GM12878 (cell line): ENCODE data around the gene NHERF1. TPM values are rescaled to one million over a fixed set of nuclear protein-coding genes. Genes with fewer than 3 reads are reported as not detected.

Source experiments
- ATAC-seq: fragments of 200-7000 bp; cut with Tn5 transposase; 3 replicates; pipeline ENCODE4 v1.9.1; 2020; ENCODE audit warnings: mild to moderate bottlenecking, moderate library complexity
- BruUV-seq: library from RNA; stranded (reverse); fragments of 400-500 nt; replicated peaks from 2 replicates; lab custom pipeline; 2021; lab: Mats Ljungman, UMichigan
- CTCF ChIA-PET: fragments of 300-600 bp; sonication (Branson Sonifier 250); formaldehyde crosslinking; extraction: SDS; loops from one replicate; lab custom pipeline; 2021; ENCODE audit warnings: inconsistent platforms; lab: Yijun Ruan, JAX
- POLR2A ChIA-PET: fragments of 350-600 bp; formaldehyde crosslinking; extraction: SDS; loops from one replicate; lab custom pipeline; 2021; ENCODE audit warnings: inconsistent platforms; lab: Charles Lee
- RAD21 ChIA-PET: fragments of 300-600 bp; sonication (Branson Sonifier 250); formaldehyde crosslinking; loops from one replicate; lab custom pipeline; 2023; ENCODE audit warnings: antibody characterized with exemption; ENCODE audit not compliant: unreplicated experiment; lab: Charles Lee
- SMC1A ChIA-PET: fragments of 300-600 bp; sonication (Branson Sonifier 250); formaldehyde crosslinking; loops from one replicate; lab custom pipeline; 2023; ENCODE audit not compliant: unreplicated experiment, uncharacterized antibody; lab: Charles Lee
- DNase-seq: peaks from one replicate; pipeline ENCODE4 v3.0.0-alpha.2; 2011; ENCODE audit warnings: low read depth, low spot score
- FAIRE-seq: peaks from 3 replicates; lab custom pipeline; 2011; peaks lifted over from hg19 to GRCh38; lab: Jason Lieb, UNC
- H2AFZ ChIP-seq: 2 replicates; pipeline ENCODE4 v1.6.0; 2011; ENCODE audit warnings: low read depth, low read length, control low read depth; ENCODE audit not compliant: control insufficient read depth
- H3K27ac ChIP-seq: 2 replicates; pipeline ENCODE4 v1.5.1; 2011; ENCODE audit warnings: control low read depth; ENCODE audit not compliant: control insufficient read depth, insufficient read depth
- H3K27me3 ChIP-seq, 2 experiments: replicated peaks in 1 of 2; 2 replicates each; pipeline versions ENCODE4 v1.6.0 to v1.6.1; 2011; ENCODE audit warnings: low read length in 1 of 2; ENCODE audit not compliant: control insufficient read depth in 2 of 2, insufficient read depth in 2 of 2
- H3K36me3 ChIP-seq, 2 experiments: 2 replicates each; pipeline ENCODE4 v1.5.1; 2011; ENCODE audit warnings: low read length in 1 of 2; ENCODE audit not compliant: control insufficient read depth in 2 of 2, insufficient read depth in 2 of 2
- H3K4me1 ChIP-seq: 2 replicates; pipeline ENCODE4 v1.6.1; 2011; ENCODE audit warnings: mild to moderate bottlenecking, low read length, moderate library complexity, mixed read lengths; ENCODE audit not compliant: control insufficient read depth, insufficient read depth
- H3K4me2 ChIP-seq: 2 replicates; pipeline ENCODE4 v1.6.0; 2011; ENCODE audit warnings: control low read depth; ENCODE audit not compliant: control insufficient read depth, insufficient read depth
- H3K4me3 ChIP-seq: fragments of 200-600 bp; sonication (generic); 2 replicates; pipeline ENCODE4 v1.5.1; 2016
- H3K79me2 ChIP-seq: 2 replicates; pipeline ENCODE4 v1.6.0; 2011; ENCODE audit warnings: low read length; ENCODE audit not compliant: control insufficient read depth, insufficient read depth
- H3K9ac ChIP-seq: 2 replicates; pipeline ENCODE4 v1.8.0; 2011; ENCODE audit warnings: low read length, control low read depth, mixed read lengths; ENCODE audit not compliant: control insufficient read depth, insufficient read depth
- H3K9me3 ChIP-seq: replicated peaks from 3 replicates; pipeline ENCODE4 v1.5.1; 2011; ENCODE audit warnings: mild to moderate bottlenecking, low read length; ENCODE audit not compliant: control insufficient read depth, insufficient read depth
- H4K20me1 ChIP-seq: 2 replicates; pipeline ENCODE4 v1.6.0; 2011; ENCODE audit not compliant: control insufficient read depth, insufficient read depth
- IKZF1 ChIP-seq: fragments of 450-650 bp; conservative IDR thresholded peaks from 2 replicates; pipeline ENCODE4 v1.6.1; 2017; ENCODE audit warnings: antibody characterized with exemption, mild to moderate bottlenecking
- IKZF2 ChIP-seq, 2 experiments: fragments of 450-650 bp; IDR thresholded peaks; 2 replicates each; pipeline ENCODE4 v1.6.1; 2017; ENCODE audit warnings: mild to moderate bottlenecking in 2 of 2, moderate library complexity in 2 of 2
- PAX5 ChIP-seq: IDR thresholded peaks from 2 replicates; pipeline ENCODE4 v1.6.1; 2011; ENCODE audit warnings: low read depth, low read length, borderline replicate concordance
- RUNX3 ChIP-seq: IDR thresholded peaks from 2 replicates; pipeline ENCODE4 v1.6.1; 2012; ENCODE audit warnings: low read length, inconsistent platforms
- SMARCA5 ChIP-seq: fragments of 450-650 bp; IDR thresholded peaks from 2 replicates; pipeline ENCODE4 v1.6.1; 2017; ENCODE audit warnings: mild to moderate bottlenecking
- TBL1XR1 ChIP-seq: IDR thresholded peaks from 2 replicates; pipeline ENCODE4 v1.6.1; 2012; ENCODE audit warnings: low read depth, low read length, improper control_type of control experiment
- WGBS: methylation state at CpG from one replicate; pipeline ENCODE4 v1.1.6; 2016; ENCODE audit warnings: low lambda C conversion rate; ENCODE audit not compliant: insufficient replicate concordance, insufficient coverage; ENCODE audit errors: missing lambda C conversion rate; 5-methylcytosine and 5-hydroxymethylcytosine counted together
- in situ Hi-C: fragments of 300-500 bp; cut with MboI; formaldehyde crosslinking; loops from 9 replicates; pipeline ENCODE4 v1.14.3; 2018; ENCODE audit warnings: mixed read lengths
- intact Hi-C: fragments of 100-400 bp; cut with micrococcal nuclease; formaldehyde crosslinking; loops from one replicate; pipeline ENCODE4 v1.14.2; 2022; ENCODE audit not compliant: unreplicated experiment
- polyA plus RNA-seq, 11 experiments: library from polyadenylated mRNA; depleted of rRNA in 4 of 11; unstranded in 6 of 11; stranded (reverse) in 5 of 11; fragments of >200 nt; fragmentation: Nextera tagmentation in 4 of 11; fragmentation: Illumina TruSeq in 1 of 11; extraction: Ambion mirVana in 4 of 11; extraction: Trizol in 1 of 11; gene quantifications; 1 replicate in 1 of 11; 2 replicates in 10 of 11; pipeline versions ENCODE4 v1.2.1 to v1.2.3, GENCODE V29; 2011 to 2016; ENCODE audit warnings: inconsistent platforms in 2 of 11, missing spikeins in 2 of 11, low read depth in 1 of 11
- total RNA-seq, 4 experiments: library from RNA; depleted of rRNA in 3 of 4; stranded (reverse); fragments of >200 nt in 3 of 4; fragmentation: Illumina TruSeq in 1 of 4; extraction: Trizol in 1 of 4; gene quantifications; 2 replicates each; pipeline versions ENCODE4 v1.2.1 to v1.2.3, GENCODE V29; 2013 to 2021
- TF ChIP-seq, protein P1 (sequence below): fragments of 450-650 bp; conservative IDR thresholded peaks from 2 replicates; pipeline ENCODE4 v1.6.1; 2017; ENCODE audit warnings: mild to moderate bottlenecking, moderate library complexity
- TF ChIP-seq, protein P2 (sequence below): fragments of 450-650 bp; IDR thresholded peaks from 2 replicates; pipeline ENCODE4 v1.6.1; 2017; ENCODE audit warnings: antibody characterized with exemption, mild to moderate bottlenecking, moderate library complexity
- TF ChIP-seq, protein P3 (sequence below): IDR thresholded peaks from 2 replicates; pipeline ENCODE4 v1.6.1; 2011; ENCODE audit warnings: low read depth, low read length, improper control_type of control experiment, borderline replicate concordance

Gene NHERF1
- total and polyA plus RNA-seq, 10 of the 15 experiments (the other 5 are each of a cell fraction or from before 2014, with no cell fraction given): 13.4 to 61.6 (median 39.0) TPM

DNA sequence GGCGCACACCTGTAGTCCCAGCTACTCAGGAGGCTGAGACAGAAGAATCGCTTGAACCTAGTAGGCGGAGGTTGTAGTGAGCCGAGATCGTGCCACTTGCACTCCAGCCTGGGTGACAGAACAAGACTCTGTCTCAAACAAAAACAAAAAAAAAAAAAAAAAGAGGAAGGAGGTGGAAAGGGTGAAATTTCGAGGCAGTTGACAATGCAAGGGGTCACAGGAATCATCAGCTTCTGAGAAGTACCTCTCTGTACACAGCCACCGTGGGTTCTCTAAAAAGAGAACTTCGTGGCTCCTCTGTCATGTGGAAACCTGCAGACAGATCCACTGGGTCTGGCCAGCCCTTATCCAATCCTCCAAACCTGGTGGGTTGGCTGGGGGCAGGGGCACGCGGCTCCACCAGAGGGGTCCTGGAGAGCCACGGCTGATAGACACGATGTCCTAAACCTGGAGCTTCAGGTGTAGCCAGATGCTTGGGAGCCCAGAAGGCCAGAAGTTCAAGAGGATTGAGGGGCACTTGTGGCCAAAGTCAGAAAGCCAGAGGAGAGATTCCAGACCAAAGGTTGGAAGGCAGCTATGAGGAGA lies 35.2 kb upstream of the NHERF1 start (continued):
- TF ChIP-seq, protein P1, sequence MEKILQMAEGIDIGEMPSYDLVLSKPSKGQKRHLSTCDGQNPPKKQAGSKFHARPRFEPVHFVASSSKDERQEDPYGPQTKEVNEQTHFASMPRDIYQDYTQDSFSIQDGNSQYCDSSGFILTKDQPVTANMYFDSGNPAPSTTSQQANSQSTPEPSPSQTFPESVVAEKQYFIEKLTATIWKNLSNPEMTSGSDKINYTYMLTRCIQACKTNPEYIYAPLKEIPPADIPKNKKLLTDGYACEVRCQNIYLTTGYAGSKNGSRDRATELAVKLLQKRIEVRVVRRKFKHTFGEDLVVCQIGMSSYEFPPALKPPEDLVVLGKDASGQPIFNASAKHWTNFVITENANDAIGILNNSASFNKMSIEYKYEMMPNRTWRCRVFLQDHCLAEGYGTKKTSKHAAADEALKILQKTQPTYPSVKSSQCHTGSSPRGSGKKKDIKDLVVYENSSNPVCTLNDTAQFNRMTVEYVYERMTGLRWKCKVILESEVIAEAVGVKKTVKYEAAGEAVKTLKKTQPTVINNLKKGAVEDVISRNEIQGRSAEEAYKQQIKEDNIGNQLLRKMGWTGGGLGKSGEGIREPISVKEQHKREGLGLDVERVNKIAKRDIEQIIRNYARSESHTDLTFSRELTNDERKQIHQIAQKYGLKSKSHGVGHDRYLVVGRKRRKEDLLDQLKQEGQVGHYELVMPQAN: no peak

DNA sequence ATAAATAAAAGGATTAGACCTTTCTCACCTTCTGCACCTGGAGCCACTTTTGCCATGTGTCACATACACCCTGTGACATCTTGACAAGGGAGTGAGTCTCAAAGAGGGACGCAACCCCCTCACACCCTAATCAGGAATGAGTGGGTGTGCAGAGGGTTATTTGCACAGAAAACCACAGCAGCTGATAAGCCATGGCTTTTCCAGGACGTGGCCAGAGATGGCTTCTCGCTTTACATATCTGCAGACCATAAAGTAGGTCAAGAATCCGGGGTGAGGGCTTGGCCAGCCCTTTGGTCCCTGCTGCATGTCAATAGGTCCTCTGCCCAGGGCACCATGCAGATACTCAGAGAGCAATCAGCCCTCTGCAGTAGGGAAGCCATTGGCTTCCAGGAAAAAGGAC lies 33.3 kb upstream of the NHERF1 start:
- ATAC-seq (no peak), DNase-seq (no peak), FAIRE-seq (no peak)
- H3K79me2 ChIP-seq: no peaks in the 10 kb centered on the region
- in situ Hi-C loops (no loop called here), intact Hi-C loops (no loop called here)
- H3K9ac ChIP-seq: no peak overlapping the region
- no peak overlapping the region for H2AFZ ChIP-seq
- H4K20me1 ChIP-seq: no peaks in the 10 kb centered on the region
- H3K36me3 ChIP-seq: no peaks in the 10 kb centered on the region
- ChIA-PET CTCF (interaction anchor here (0.9 kb wide), 1 partner anchor 58 kb away, joined by 3 read pairs; no protein-coding TSS in a partner anchor), POLR2A (no interaction called here), RAD21 (no interaction called here), SMC1A (interaction anchor here (1.1 kb wide), 1 partner anchor 23 kb away, joined by 4 read pairs; no protein-coding TSS in a partner anchor)
- H3K4me2 ChIP-seq: no peak overlapping the region
- no peak overlapping the region for H3K4me3 ChIP-seq
- peaks cover 3% of the 10 kb centered on the region for H3K4me1 ChIP-seq
- peak; percentile 70 for TF ChIP-seq RUNX3
- TF ChIP-seq, protein P2, sequence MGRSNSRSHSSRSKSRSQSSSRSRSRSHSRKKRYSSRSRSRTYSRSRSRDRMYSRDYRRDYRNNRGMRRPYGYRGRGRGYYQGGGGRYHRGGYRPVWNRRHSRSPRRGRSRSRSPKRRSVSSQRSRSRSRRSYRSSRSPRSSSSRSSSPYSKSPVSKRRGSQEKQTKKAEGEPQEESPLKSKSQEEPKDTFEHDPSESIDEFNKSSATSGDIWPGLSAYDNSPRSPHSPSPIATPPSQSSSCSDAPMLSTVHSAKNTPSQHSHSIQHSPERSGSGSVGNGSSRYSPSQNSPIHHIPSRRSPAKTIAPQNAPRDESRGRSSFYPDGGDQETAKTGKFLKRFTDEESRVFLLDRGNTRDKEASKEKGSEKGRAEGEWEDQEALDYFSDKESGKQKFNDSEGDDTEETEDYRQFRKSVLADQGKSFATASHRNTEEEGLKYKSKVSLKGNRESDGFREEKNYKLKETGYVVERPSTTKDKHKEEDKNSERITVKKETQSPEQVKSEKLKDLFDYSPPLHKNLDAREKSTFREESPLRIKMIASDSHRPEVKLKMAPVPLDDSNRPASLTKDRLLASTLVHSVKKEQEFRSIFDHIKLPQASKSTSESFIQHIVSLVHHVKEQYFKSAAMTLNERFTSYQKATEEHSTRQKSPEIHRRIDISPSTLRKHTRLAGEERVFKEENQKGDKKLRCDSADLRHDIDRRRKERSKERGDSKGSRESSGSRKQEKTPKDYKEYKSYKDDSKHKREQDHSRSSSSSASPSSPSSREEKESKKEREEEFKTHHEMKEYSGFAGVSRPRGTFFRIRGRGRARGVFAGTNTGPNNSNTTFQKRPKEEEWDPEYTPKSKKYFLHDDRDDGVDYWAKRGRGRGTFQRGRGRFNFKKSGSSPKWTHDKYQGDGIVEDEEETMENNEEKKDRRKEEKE: no peak
- TF ChIP-seq TBL1XR1: no peak
- no peak for TF ChIP-seq SMARCA5
- TF ChIP-seq, protein P3, sequence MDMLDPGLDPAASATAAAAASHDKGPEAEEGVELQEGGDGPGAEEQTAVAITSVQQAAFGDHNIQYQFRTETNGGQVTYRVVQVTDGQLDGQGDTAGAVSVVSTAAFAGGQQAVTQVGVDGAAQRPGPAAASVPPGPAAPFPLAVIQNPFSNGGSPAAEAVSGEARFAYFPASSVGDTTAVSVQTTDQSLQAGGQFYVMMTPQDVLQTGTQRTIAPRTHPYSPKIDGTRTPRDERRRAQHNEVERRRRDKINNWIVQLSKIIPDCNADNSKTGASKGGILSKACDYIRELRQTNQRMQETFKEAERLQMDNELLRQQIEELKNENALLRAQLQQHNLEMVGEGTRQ: no peak
- TF ChIP-seq PAX5: no peak
- TF ChIP-seq IKZF2 (IDR thresholded peaks at IDR 0.05): peak in 1 of 2 experiments; percentile 21; a peak in 2 of 4 replicates
- peak; percentile 63; the same call in 1 of the 2 replicates for TF ChIP-seq IKZF1
- no TSS peak for BruUV-seq
- H3K27ac ChIP-seq: no peak overlapping the region
- H3K27me3 ChIP-seq: peaks cover 2 to 3% of the 10 kb centered on the region in 2 experiments; a peak in 1 of 4 replicates
- no peaks in the 10 kb centered on the region for H3K9me3 ChIP-seq
- WGBS: 0% methylated on average over 4 of the region's 4 CpGs
